Measurements from ENCODE around the gene DAGLA. TPM values are rescaled to one million over a fixed set of nuclear protein-coding genes. Genes with fewer than 3 reads are reported as not detected.
A peak's percentile ranks its signal among the peaks of the same experiment; 100 is the strongest.

DAGLA gene
- total RNA-seq, 1 experiment from 2014 or later = 4.5 TPM

DNA sequence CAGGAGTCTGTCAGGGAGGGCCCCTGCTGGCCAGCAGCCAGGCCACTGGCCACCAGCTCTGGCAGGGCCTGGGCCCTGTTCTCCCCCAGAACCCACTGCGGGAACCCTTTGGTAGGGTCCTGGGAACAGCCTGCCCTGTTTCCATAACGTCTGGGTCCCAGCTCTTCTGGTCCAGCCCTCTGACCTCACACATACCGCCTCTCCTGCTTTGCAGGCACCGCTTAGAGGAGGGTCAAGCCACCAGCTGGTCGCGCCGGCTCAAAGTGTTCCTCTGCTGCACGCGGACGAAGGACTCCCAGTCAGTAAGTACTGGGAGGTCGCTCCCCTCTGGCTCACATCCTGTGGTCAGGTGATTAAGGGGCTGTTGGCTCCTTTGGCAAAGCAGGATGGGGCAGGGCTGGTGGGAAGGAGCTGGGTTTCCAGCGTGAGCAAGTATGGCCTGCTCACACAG lies 45.6 kb downstream of the DAGLA start:
- Histone ChIP-seq H3K4me1 (ENCODE audit: insufficient read depth, low read length) (no peaks in the 10 kb centered on the region), H3K9me3 (ENCODE audit: control insufficient read depth, low read depth, low read length) (no peaks in the 10 kb centered on the region), H3K4ac (ENCODE audit: low read depth, low read length) (no peak overlapping the region), H3K14ac (ENCODE audit: insufficient read depth, low read length) (no peak overlapping the region), H3T11ph (ENCODE audit: low read length) (no peak overlapping the region), H4K5ac (ENCODE audit: insufficient read length, low read depth, low read length) (no peak overlapping the region), H2AK5ac (ENCODE audit: insufficient read length, low read length) (no peak overlapping the region), H4K8ac (replicated peaks; ENCODE audit: insufficient read length, low read depth, low read length) (no peak overlapping the region), H2BK20ac (ENCODE audit: low read depth, low read length, poor library complexity, severe bottlenecking) (no peak overlapping the region), H3K79me1 (ENCODE audit: insufficient read depth, low read depth, low read length, poor library complexity, severe bottlenecking) (no peaks in the 10 kb centered on the region), H2BK12ac (ENCODE audit: insufficient read length, low read depth, low read length) (no peak overlapping the region), H4K91ac (ENCODE audit: insufficient read length, low read depth, low read length) (no peak overlapping the region), H3K9ac (ENCODE audit: extremely low read depth, insufficient read length, low read length) (no peak overlapping the region), H3K27ac (ENCODE audit: insufficient read length, low read depth, low read length) (no peak overlapping the region), H3K23me2 (ENCODE audit: insufficient read length, low read depth, low read length, poor library complexity, severe bottlenecking) (no peaks in the 10 kb centered on the region), H3K18ac (ENCODE audit: insufficient read length, low read depth, low read length) (no peak overlapping the region), H2AFZ (ENCODE audit: low read length) (no peak overlapping the region), H2BK15ac (ENCODE audit: low read depth, low read length) (no peak overlapping the region), H3K27me3 (ENCODE audit: insufficient read depth, low read length) (no peaks in the 10 kb centered on the region), H3K23ac (ENCODE audit: insufficient read length, low read depth, low read length) (no peak overlapping the region), H3K56ac (ENCODE audit: insufficient read length, low read depth, low read length) (no peak overlapping the region), H4K20me1 (ENCODE audit: control insufficient read depth, insufficient read depth, insufficient read length) (no peaks in the 10 kb centered on the region), H3K4me2 (ENCODE audit: insufficient read depth, insufficient read length, low read length) (no peak overlapping the region), H3K79me2 (ENCODE audit: insufficient read depth, low read length) (no peaks in the 10 kb centered on the region), H2BK5ac (ENCODE audit: insufficient read length, low read length) (no peak overlapping the region), H2BK120ac (ENCODE audit: low read depth, low read length, poor library complexity, severe bottlenecking) (no peak overlapping the region)
- H3K4me3 Mint-ChIP-seq = no peak overlapping the region
- H3K36me3 Mint-ChIP-seq (ENCODE audit: insufficient read depth in 1 of 3, low read depth in 3 of 3) = peaks cover 8 to 28% (median 26%) of the 10 kb centered on the region in 3 experiments
- peak overlapping the region in 2 of 3 experiments; percentile 13 to 64; a peak in 2 of 7 replicates for H3K27ac Mint-ChIP-seq
- no peaks in the 10 kb centered on the region for H3K27me3 Mint-ChIP-seq (ENCODE audit: low read depth)
- TF ChIP-seq, protein P1, sequence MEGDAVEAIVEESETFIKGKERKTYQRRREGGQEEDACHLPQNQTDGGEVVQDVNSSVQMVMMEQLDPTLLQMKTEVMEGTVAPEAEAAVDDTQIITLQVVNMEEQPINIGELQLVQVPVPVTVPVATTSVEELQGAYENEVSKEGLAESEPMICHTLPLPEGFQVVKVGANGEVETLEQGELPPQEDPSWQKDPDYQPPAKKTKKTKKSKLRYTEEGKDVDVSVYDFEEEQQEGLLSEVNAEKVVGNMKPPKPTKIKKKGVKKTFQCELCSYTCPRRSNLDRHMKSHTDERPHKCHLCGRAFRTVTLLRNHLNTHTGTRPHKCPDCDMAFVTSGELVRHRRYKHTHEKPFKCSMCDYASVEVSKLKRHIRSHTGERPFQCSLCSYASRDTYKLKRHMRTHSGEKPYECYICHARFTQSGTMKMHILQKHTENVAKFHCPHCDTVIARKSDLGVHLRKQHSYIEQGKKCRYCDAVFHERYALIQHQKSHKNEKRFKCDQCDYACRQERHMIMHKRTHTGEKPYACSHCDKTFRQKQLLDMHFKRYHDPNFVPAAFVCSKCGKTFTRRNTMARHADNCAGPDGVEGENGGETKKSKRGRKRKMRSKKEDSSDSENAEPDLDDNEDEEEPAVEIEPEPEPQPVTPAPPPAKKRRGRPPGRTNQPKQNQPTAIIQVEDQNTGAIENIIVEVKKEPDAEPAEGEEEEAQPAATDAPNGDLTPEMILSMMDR (conservative IDR thresholded peaks at IDR 0.05) = no peak
- DNase-seq = no peak
- H3K4me1 Mint-ChIP-seq = no peaks in the 10 kb centered on the region
- no CpG with 5 or more reads among the region's 12 CpGs for WGBS (ENCODE audit: extremely low coverage, insufficient read length, low lambda C conversion rate)
- no peaks in the 10 kb centered on the region for H3K9me3 Mint-ChIP-seq

All from H9 (cell line).